ENCODE results near the gene EGLN1. TPM values are rescaled to one million over a fixed set of nuclear protein-coding genes. Genes with fewer than 3 reads are reported as not detected.

Gene EGLN1
- total and polyA plus RNA-seq, 10 of the 15 experiments (the other 5 are each of a cell fraction or from before 2014, with no cell fraction given), result 2.4 to 46.6 (median 8.7) TPM

DNA sequence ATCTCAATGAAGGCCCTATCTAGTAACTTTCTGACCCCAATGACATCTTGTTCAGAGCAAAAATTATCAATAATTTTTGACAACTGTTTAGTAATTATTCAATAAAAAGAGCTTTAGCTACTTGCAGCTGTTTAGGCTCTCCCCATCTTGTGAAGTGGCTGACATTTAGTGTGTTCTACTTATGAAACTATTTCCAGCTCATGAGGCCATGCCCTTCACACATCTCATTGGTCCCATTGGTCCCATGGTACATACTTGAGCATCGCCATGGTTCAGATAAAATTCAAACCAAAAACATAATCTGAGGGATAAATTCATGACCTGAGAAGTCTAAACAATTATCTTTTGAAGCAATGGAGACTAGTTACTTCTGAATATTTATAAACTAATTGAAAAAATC, 59.8 kb downstream of the EGLN1 start:
- 100% methylated on average over 1 of the region's 1 CpG for WGBS (ENCODE audit: insufficient coverage, insufficient replicate concordance, low lambda C conversion rate, missing lambda C conversion rate)
- BruUV-seq (replicated peaks), result no TSS peak
- Histone ChIP-seq H2AFZ (ENCODE audit: control insufficient read depth, low read depth, low read length) (no peak overlapping the region), H3K27ac (ENCODE audit: control insufficient read depth, insufficient read depth) (no peak overlapping the region), H3K9ac (ENCODE audit: control insufficient read depth, insufficient read depth, low read length) (no peak overlapping the region), H3K27me3 (replicated peaks in 1 of 2; ENCODE audit: control insufficient read depth in 2 of 2, insufficient read depth in 2 of 2, low read length in 1 of 2) (no peaks in the 10 kb centered on the region), H3K4me3 (no peak overlapping the region), H4K20me1 (ENCODE audit: control insufficient read depth, insufficient read depth) (no peaks in the 10 kb centered on the region), H3K79me2 (ENCODE audit: control insufficient read depth, insufficient read depth, low read length) (no peaks in the 10 kb centered on the region), H3K4me2 (ENCODE audit: control insufficient read depth, insufficient read depth) (no peak overlapping the region), H3K36me3 (ENCODE audit: control insufficient read depth in 2 of 2, insufficient read depth in 2 of 2, low read length in 1 of 2) (no peaks in the 10 kb centered on the region), H3K9me3 (replicated peaks; ENCODE audit: control insufficient read depth, insufficient read depth, low read length) (no peaks in the 10 kb centered on the region), H3K4me1 (ENCODE audit: control insufficient read depth, insufficient read depth, low read length) (no peaks in the 10 kb centered on the region)
- ATAC-seq (no peak), DNase-seq (ENCODE audit: low read depth, low spot score) (no peak), FAIRE-seq (no peak)
- ChIA-PET CTCF (interaction anchor here (0.8 to 2.2 kb wide), 9 partner anchors 24 to 245 kb away, joined by 3 to 8 read pairs (median 4); partner anchors contain the start of genes EXOC8 and SPRTN), SMC1A (ENCODE audit: uncharacterized antibody, unreplicated experiment) (interaction anchor here (0.7 to 1.9 kb wide), 10 partner anchors 14 to 227 kb away, joined by 3 to 8 read pairs (median 4); no protein-coding TSS in a partner anchor), POLR2A (interaction anchor here (0.5 to 0.7 kb wide), 3 partner anchors 130 to 191 kb away, joined by 3 to 5 read pairs (median 3); no protein-coding TSS in a partner anchor), RAD21 (ENCODE audit: unreplicated experiment) (interaction anchor here (1.0 to 1.8 kb wide), 3 partner anchors 222 to 241 kb away, joined by 3 to 6 read pairs (median 4); no protein-coding TSS in a partner anchor)
- TF ChIP-seq RBBP5 (conservative IDR thresholded peaks at IDR 0.05), result no peak
- TF ChIP-seq, protein P1, sequence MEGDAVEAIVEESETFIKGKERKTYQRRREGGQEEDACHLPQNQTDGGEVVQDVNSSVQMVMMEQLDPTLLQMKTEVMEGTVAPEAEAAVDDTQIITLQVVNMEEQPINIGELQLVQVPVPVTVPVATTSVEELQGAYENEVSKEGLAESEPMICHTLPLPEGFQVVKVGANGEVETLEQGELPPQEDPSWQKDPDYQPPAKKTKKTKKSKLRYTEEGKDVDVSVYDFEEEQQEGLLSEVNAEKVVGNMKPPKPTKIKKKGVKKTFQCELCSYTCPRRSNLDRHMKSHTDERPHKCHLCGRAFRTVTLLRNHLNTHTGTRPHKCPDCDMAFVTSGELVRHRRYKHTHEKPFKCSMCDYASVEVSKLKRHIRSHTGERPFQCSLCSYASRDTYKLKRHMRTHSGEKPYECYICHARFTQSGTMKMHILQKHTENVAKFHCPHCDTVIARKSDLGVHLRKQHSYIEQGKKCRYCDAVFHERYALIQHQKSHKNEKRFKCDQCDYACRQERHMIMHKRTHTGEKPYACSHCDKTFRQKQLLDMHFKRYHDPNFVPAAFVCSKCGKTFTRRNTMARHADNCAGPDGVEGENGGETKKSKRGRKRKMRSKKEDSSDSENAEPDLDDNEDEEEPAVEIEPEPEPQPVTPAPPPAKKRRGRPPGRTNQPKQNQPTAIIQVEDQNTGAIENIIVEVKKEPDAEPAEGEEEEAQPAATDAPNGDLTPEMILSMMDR (IDR thresholded peaks at IDR 0.05 in 2 of 3, conservative IDR thresholded peaks at IDR 0.05 in 1 of 3; ENCODE audit: control insufficient read depth in 2 of 3, extremely low read depth in 1 of 3, insufficient read depth in 1 of 3, low read depth in 3 of 3, low read length in 3 of 3), result no peak
- TF ChIP-seq STAT3 (IDR thresholded peaks at IDR 0.05; ENCODE audit: low read depth, low read length), result no peak
- TF ChIP-seq, protein P2, sequence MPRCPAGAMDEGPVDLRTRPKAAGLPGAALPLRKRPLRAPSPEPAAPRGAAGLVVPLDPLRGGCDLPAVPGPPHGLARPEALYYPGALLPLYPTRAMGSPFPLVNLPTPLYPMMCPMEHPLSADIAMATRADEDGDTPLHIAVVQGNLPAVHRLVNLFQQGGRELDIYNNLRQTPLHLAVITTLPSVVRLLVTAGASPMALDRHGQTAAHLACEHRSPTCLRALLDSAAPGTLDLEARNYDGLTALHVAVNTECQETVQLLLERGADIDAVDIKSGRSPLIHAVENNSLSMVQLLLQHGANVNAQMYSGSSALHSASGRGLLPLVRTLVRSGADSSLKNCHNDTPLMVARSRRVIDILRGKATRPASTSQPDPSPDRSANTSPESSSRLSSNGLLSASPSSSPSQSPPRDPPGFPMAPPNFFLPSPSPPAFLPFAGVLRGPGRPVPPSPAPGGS (IDR thresholded peaks at IDR 0.05; ENCODE audit: borderline replicate concordance, insufficient read depth, low read depth, low read length, poor library complexity, severe bottlenecking), result no peak
- TF ChIP-seq YBX1 (IDR thresholded peaks at IDR 0.05), result no peak
- no peak for TF ChIP-seq NRF1 (conservative IDR thresholded peaks at IDR 0.05; ENCODE audit: low read depth, low read length)
- TF ChIP-seq TCF7 (IDR thresholded peaks at IDR 0.05; ENCODE audit: borderline replicate concordance), result no peak
- TF ChIP-seq CBFB (IDR thresholded peaks at IDR 0.05; ENCODE audit: low read depth), result no peak
- no peak for TF ChIP-seq EZH2 (IDR thresholded peaks at IDR 0.05; ENCODE audit: borderline replicate concordance, control insufficient read depth, low read depth, low read length)
- TF ChIP-seq, protein P3, sequence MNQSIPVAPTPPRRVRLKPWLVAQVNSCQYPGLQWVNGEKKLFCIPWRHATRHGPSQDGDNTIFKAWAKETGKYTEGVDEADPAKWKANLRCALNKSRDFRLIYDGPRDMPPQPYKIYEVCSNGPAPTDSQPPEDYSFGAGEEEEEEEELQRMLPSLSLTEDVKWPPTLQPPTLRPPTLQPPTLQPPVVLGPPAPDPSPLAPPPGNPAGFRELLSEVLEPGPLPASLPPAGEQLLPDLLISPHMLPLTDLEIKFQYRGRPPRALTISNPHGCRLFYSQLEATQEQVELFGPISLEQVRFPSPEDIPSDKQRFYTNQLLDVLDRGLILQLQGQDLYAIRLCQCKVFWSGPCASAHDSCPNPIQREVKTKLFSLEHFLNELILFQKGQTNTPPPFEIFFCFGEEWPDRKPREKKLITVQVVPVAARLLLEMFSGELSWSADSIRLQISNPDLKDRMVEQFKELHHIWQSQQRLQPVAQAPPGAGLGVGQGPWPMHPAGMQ (IDR thresholded peaks at IDR 0.05; ENCODE audit: borderline replicate concordance), result no peak
- TF ChIP-seq HDAC6 (IDR thresholded peaks at IDR 0.05; ENCODE audit: unreplicated experiment), result no peak
- in situ Hi-C loops (cut with MboI) (loop anchor here (5.0 kb wide), 1 partner anchor 225 kb away; no protein-coding TSS in a partner anchor), intact Hi-C loops (cut with micrococcal nuclease; ENCODE audit: unreplicated experiment) (no loop called here)

Measured in GM12878 (cell line).